HEK293T (cell line): ENCODE data around the gene EFL1.

Source experiments
- CTCF ChIA-PET: fragments of 350-600 bp; formaldehyde crosslinking; extraction: SDS; loops from one replicate; lab custom pipeline; 2021; ENCODE audit warnings: antibody characterized with exemption, inconsistent platforms; lab: Yijun Ruan, JAX
- POLR2A ChIA-PET: fragments of 350-600 bp; formaldehyde crosslinking; extraction: SDS; loops from one replicate; lab custom pipeline; 2020; ENCODE audit warnings: antibody characterized with exemption, inconsistent platforms; lab: Yijun Ruan, JAX
- DNase-seq: peaks from one replicate; pipeline ENCODE4 v3.0.0; 2012; ENCODE audit warnings: mixed read lengths; ENCODE audit errors: extremely low spot score
- ARNT ChIP-seq: fragments of 450-650 bp; IDR thresholded peaks from 2 replicates; pipeline ENCODE4 v1.6.1; 2017; ENCODE audit warnings: mild to moderate bottlenecking
- BHLHE40 ChIP-seq: fragments of 450-650 bp; IDR thresholded peaks from 2 replicates; pipeline ENCODE4 v1.6.1; 2016; ENCODE audit warnings: mild to moderate bottlenecking, moderate library complexity, borderline replicate concordance
- CTBP1 ChIP-seq: fragments of 450-650 bp; IDR thresholded peaks from 2 replicates; pipeline ENCODE4 v1.6.1; 2016; ENCODE audit warnings: borderline replicate concordance
- ELF4 ChIP-seq: fragments of 450-650 bp; IDR thresholded peaks from 2 replicates; pipeline ENCODE4 v1.6.1; 2017; ENCODE audit warnings: antibody characterized with exemption
- FOXA1 ChIP-seq: fragments of 450-650 bp; IDR thresholded peaks from 2 replicates; pipeline ENCODE4 v1.6.1; 2016; ENCODE audit warnings: mild to moderate bottlenecking
- FOXK2 ChIP-seq: fragments of 450-650 bp; IDR thresholded peaks from 2 replicates; pipeline ENCODE4 v1.6.1; 2016; ENCODE audit warnings: mild to moderate bottlenecking
- FOXM1 ChIP-seq: fragments of 450-650 bp; IDR thresholded peaks from 2 replicates; pipeline ENCODE4 v1.6.1; 2017; ENCODE audit warnings: mild to moderate bottlenecking, borderline replicate concordance
- HDGF ChIP-seq: fragments of 450-650 bp; IDR thresholded peaks from 2 replicates; pipeline ENCODE4 v1.6.1; 2017; ENCODE audit warnings: antibody characterized with exemption, borderline replicate concordance
- L3MBTL2 ChIP-seq: fragments of 450-650 bp; conservative IDR thresholded peaks from 2 replicates; pipeline ENCODE4 v1.6.1; 2016; ENCODE audit warnings: mild to moderate bottlenecking
- LEF1 ChIP-seq: fragments of 450-650 bp; IDR thresholded peaks from 2 replicates; pipeline ENCODE4 v1.6.1; 2017; ENCODE audit warnings: mild to moderate bottlenecking, borderline replicate concordance
- NFRKB ChIP-seq: fragments of 450-650 bp; IDR thresholded peaks from 2 replicates; pipeline ENCODE4 v1.6.1; 2016; ENCODE audit warnings: mild to moderate bottlenecking, moderate library complexity
- SP1 ChIP-seq: fragments of 450-650 bp; IDR thresholded peaks from 2 replicates; pipeline ENCODE4 v1.6.1; 2017
- SUZ12 ChIP-seq: fragments of 450-650 bp; IDR thresholded peaks from 2 replicates; pipeline ENCODE4 v1.6.1; 2016; ENCODE audit warnings: mild to moderate bottlenecking
- TARDBP ChIP-seq: fragments of 450-650 bp; IDR thresholded peaks from 2 replicates; pipeline ENCODE4 v1.6.1; 2016
- ZNF384 ChIP-seq: fragments of 450-650 bp; IDR thresholded peaks from 2 replicates; pipeline ENCODE4 v1.6.1; 2016
- TF ChIP-seq, protein P1 (sequence below): fragments of 450-650 bp; IDR thresholded peaks from 2 replicates; pipeline ENCODE4 v1.6.1; 2016

The EFL1 gene

DNA sequence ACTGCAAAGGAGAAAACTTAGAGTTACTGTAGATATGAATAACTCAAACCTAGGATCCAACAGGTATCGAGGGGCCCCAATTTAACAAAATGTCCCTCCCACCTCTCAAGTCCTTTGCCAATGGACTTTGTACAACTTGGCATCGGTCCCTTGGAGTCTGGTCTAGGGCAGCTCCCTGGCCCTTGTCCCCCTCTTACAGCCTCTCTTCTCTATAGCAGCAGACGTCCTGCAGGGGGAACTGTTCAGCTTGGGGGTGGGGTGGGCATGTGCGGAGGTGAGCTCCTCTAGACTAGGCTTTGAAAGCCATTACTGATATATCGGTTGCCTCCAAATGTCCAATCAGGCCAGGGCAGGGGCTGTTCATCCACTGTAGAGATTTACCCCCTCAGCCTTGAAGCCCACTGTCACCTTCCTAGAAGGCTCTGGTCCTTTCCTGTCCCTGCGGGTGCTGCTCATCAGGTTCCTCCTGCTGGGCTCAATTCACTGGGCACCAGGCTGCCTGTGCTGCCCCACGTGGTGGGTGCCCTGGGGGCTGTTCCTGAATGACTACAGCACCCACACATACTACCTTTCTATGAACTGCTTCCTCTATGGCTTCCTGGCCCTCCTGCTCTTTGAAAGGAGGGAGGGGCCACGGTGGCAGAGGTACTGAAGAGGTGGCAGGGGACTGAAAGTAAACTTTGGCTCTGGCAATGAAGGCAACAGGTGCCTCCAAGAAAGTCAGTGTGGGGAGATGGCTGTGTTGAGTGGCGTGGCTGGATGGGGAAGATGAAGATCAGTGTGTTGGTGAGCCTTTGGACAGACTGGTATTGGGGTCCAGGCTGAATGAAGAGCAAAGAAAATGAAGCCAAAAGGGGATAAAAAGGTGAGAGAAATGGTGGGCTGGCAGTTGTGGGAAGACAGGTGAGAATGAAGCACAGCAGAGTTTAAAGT is 137.9 kb downstream of the EFL1 start:
- ChIA-PET POLR2A (no interaction called here), CTCF (no interaction called here)
- no peak for DNase-seq
- TF ChIP-seq, protein P1, sequence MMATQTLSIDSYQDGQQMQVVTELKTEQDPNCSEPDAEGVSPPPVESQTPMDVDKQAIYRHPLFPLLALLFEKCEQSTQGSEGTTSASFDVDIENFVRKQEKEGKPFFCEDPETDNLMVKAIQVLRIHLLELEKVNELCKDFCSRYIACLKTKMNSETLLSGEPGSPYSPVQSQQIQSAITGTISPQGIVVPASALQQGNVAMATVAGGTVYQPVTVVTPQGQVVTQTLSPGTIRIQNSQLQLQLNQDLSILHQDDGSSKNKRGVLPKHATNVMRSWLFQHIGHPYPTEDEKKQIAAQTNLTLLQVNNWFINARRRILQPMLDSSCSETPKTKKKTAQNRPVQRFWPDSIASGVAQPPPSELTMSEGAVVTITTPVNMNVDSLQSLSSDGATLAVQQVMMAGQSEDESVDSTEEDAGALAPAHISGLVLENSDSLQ: no peak
- TF ChIP-seq FOXM1 (no peak), BHLHE40 (no peak), LEF1 (no peak), ELF4 (no peak), TARDBP (no peak), SUZ12 (no peak), FOXK2 (no peak), ZNF384 (no peak), ARNT (no peak), CTBP1 (no peak), SP1 (no peak), L3MBTL2 (no peak), NFRKB (no peak), FOXA1 (no peak), HDGF (no peak)

DNA sequence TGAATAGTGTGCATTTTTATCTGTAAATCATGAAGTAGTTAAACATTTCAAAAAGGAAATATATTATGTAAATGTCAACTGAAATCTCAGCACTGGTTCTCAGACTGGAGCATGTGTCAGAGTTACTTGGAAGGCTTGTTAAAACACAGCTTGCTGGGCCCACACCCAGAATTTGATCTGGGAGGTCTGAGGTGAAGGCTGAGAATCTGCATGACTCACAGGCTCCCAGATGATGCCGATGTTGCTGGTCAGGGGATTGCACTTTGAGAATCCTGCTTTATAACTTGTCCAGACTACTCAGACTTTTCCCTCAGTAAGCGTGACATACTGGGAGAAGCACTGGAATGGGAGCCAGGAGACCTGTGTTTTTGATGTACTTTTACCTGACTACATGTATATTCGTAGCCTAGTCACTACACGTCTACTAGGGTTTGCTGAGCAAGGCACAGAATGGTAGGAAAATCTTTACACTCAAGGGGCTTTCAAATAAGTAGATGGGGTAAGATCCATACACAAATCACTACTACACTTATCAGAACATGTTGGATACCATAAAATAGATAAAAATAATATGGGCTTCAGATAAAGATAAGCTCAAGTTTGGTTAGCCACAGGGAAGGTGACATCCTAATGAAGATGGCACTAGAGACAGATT is 139.7 kb downstream of the EFL1 start:
- no peak for DNase-seq
- POLR2A ChIA-PET: no interaction called here
- CTCF ChIA-PET: interaction anchor here (0.6 to 1.8 kb wide), 3 partner anchors 10 to 17 kb away, joined by 3 to 15 read pairs (median 4); no protein-coding TSS in a partner anchor
- TF ChIP-seq, protein P1: no peak
- TF ChIP-seq NFRKB: no peak

DNA sequence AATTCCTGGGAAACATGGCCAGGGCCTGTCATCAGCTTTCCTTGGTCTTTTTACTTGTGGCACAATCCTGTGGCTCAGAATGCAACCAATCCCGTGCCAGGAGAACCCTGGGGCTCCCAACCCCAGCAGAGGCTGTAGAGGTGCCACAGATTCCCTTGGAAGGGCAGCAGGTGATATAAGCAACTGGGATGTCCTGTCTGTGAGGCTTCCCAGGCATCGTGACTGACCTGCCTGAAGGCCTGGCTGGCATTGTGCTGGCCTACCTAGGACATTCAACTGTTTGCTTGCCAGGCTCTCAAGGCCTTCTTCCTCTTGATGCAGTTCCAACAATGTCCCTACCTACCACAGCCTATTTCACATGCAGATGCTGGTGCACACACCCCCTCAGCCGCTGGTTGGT is 144.5 kb downstream of the EFL1 start:
- POLR2A ChIA-PET: no interaction called here
- DNase-seq: no peak
- CTCF ChIA-PET: interaction anchor here (0.9 kb wide), 1 partner anchor 10 kb away, joined by 4 read pairs; no protein-coding TSS in a partner anchor
- TF ChIP-seq SUZ12 (no peak), HDGF (no peak), SP1 (no peak)

DNA sequence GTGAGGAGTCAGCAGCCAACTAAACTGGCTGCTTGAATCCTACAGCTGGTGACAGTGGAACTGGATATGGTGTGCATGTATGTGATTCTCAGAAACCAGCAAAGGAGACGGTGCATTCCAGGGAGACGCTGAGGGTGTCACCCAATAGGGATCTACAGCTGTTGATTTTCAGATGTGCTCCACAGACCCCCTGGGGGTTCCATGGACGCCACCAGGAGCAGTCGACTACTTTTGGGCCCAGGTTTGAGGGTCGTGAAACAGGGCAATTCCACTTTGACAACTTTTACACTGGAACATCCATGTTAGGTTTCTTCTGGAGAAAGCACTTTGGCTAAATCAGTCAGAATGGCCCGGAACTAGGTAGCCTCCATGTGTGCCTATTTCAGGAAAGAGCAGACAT is 145.2 kb downstream of the EFL1 start:
- POLR2A ChIA-PET: no interaction called here
- no peak for DNase-seq
- TF ChIP-seq CTBP1 (no peak), HDGF (no peak), SUZ12 (no peak), TARDBP (no peak), FOXK2 (no peak), L3MBTL2 (no peak), ELF4 (no peak), ARNT (no peak), FOXA1 (no peak), LEF1 (no peak), FOXM1 (no peak), ZNF384 (no peak), SP1 (no peak), NFRKB (no peak), BHLHE40 (no peak)
- TF ChIP-seq, protein P1: no peak
- CTCF ChIA-PET: interaction anchor here (0.6 to 0.9 kb wide), 2 partner anchors 9 to 43 kb away, joined by 3 to 4 read pairs; no protein-coding TSS in a partner anchor

DNA sequence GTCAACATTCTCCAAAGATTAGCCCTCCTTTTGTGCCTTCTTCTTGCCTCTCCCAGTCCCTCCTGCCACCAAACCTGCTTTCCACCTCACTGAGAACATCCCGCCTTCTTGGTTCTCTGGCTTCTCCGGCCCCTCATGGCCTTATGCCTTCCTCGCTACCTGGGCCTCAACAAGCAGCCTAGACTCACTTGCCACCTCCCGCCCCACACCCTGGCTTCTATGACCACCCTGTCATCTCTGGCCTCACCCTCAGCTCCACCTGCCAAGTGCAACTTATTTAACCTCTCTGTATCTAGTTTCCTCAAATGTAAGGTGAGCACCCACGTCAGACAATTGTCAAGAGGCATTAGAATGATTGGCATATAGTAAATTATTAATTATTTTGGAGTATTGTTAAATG is 147.9 kb downstream of the EFL1 start:
- ChIA-PET CTCF (no interaction called here), POLR2A (no interaction called here)
- no peak for DNase-seq

More for the DNA sequence above, 147.9 kb downstream of the EFL1 start:
- TF ChIP-seq SUZ12 (no peak), ZNF384 (no peak), L3MBTL2 (no peak), SP1 (no peak), ELF4 (no peak), CTBP1 (no peak), HDGF (no peak), BHLHE40 (no peak), ARNT (no peak), NFRKB (no peak), FOXA1 (no peak), FOXM1 (no peak), TARDBP (no peak), LEF1 (no peak), FOXK2 (no peak)
- TF ChIP-seq, protein P1: no peak
